ENCODE measurements around the gene JMJD4.

The JMJD4 gene

GRCh38 chr1:227768640-227769039 is 33.5 kb upstream of the JMJD4 start:
- DNase-seq: no peak

- DNase-seq: no peak
Measured at GRCh38 chr1:227768125-227768439, 33.0 kb upstream of the JMJD4 start.

GRCh38 chr1:227767401-227768124 is 32.5 kb upstream of the JMJD4 start:
- DNase-seq: no peak

- no peak for DNase-seq
Measured at GRCh38 chr1:227766653-227767277, 31.7 kb upstream of the JMJD4 start.

- DNase-seq: no peak
Measured at GRCh38 chr1:227766015-227766634, 31.0 kb upstream of the JMJD4 start.

GRCh38 chr1:227765261-227766014 is 30.3 kb upstream of the JMJD4 start:
- DNase-seq: no peak

GRCh38 chr1:227764019-227764391 is 28.9 kb upstream of the JMJD4 start:
- DNase-seq: no peak

- DNase-seq: no peak
Measured at GRCh38 chr1:227763246-227764018, 28.3 kb upstream of the JMJD4 start.

- peak in 48 of 51 donors; percentile 2 to 83 (median 60) for DNase-seq
Measured at GRCh38 chr1:227762231-227762911, 27.3 kb upstream of the JMJD4 start.

GRCh38 chr1:227761621-227762230 is 26.6 kb upstream of the JMJD4 start:
- DNase-seq: no peak

- no peak for DNase-seq
Measured at GRCh38 chr1:227760377-227760776, 25.3 kb upstream of the JMJD4 start.

- DNase-seq: peak in 1 of 51 donors; percentile 42
Measured at GRCh38 chr1:227759341-227760300, 24.5 kb upstream of the JMJD4 start.

- peak in 3 of 51 donors; percentile 19 to 47 (median 45) for DNase-seq
Measured at GRCh38 chr1:227758366-227758765, 23.3 kb upstream of the JMJD4 start.

GRCh38 chr1:227757781-227758180 is 22.7 kb upstream of the JMJD4 start:
- DNase-seq: no peak

- no peak for DNase-seq
Measured at GRCh38 chr1:227756172-227756959, 21.3 kb upstream of the JMJD4 start.

GRCh38 chr1:227754958-227755357 is 19.9 kb upstream of the JMJD4 start:
- DNase-seq: no peak

GRCh38 chr1:227753999-227754711 is 19.1 kb upstream of the JMJD4 start:
- DNase-seq: peak in 33 of 51 donors; percentile 8 to 71 (median 39)

Measured in hypothalamus (tissue), 51 donors.